Neural cell (in vitro differentiated cells): ENCODE results near the gene SERINC2. TPM values are rescaled to one million over a fixed set of nuclear protein-coding genes. Genes with fewer than 3 reads are reported as not detected.
A peak's percentile ranks its signal among the peaks of the same experiment; 100 is the strongest.

Experiments
- H2AFZ ChIP-seq: fragments of 200-600, 300-800 bp; sonication (generic), shearing (Covaris generic); 2 replicates; pipeline ENCODE4 v1.6.0; 2014; ENCODE audit warnings: low read depth, mild to moderate bottlenecking, antibody characterized with exemption, low read length, moderate library complexity
- H3F3A ChIP-seq: fragments of 200-600 bp; shearing (Covaris generic); 2 replicates; pipeline ENCODE4 v1.6.1; 2016; ENCODE audit warnings: mild to moderate bottlenecking, moderate library complexity, mixed read lengths, antibody characterized with exemption, low read length; ENCODE audit not compliant: insufficient read depth, poor library complexity, severe bottlenecking
- H3K27ac ChIP-seq: fragments of 200-600, 300-800 bp; sonication (generic), shearing (Covaris generic); 2 replicates; pipeline ENCODE4 v1.5.1; 2014; ENCODE audit warnings: mild to moderate bottlenecking, low read length, moderate library complexity
- H3K27me3 ChIP-seq: fragments of 300-800, 200-600 bp; sonication (generic), shearing (Covaris generic); 2 replicates; pipeline ENCODE4 v1.6.0; 2014; ENCODE audit warnings: mild to moderate bottlenecking, low read depth, low read length, moderate library complexity; ENCODE audit not compliant: insufficient read depth
- H3K36me3 ChIP-seq: fragments of 300-800, 200-600 bp; sonication (generic), shearing (Covaris generic); 2 replicates; pipeline ENCODE4 v1.5.1; 2014; ENCODE audit warnings: mild to moderate bottlenecking, antibody characterized with exemption, low read length, moderate library complexity; ENCODE audit not compliant: insufficient read depth
- H3K4me2 ChIP-seq: fragments of 300-800, 200-600 bp; sonication (generic), shearing (Covaris generic); 2 replicates; pipeline ENCODE4 v1.6.0; 2014; ENCODE audit warnings: mild to moderate bottlenecking, low read length
- H3K4me3 ChIP-seq: fragments of 300-800, 200-600 bp; sonication (generic), shearing (Covaris generic); 2 replicates; pipeline ENCODE4 v1.5.1; 2014; ENCODE audit warnings: mild to moderate bottlenecking, low read length, moderate library complexity
- H3K79me2 ChIP-seq: fragments of 200-600 bp; shearing (Covaris generic); replicated peaks from 2 replicates; pipeline ENCODE4 v1.6.0; 2014; ENCODE audit warnings: mild to moderate bottlenecking, low read length, moderate library complexity; ENCODE audit not compliant: insufficient read depth
- H3K9ac ChIP-seq: fragments of 300-800, 200-600 bp; sonication (generic), shearing (Covaris generic); 2 replicates; pipeline ENCODE4 v1.6.1; 2016; ENCODE audit warnings: mild to moderate bottlenecking, low read length, mixed read lengths
- H3K9me2 ChIP-seq: fragments of 200-600 bp; shearing (Covaris generic); 2 replicates; pipeline ENCODE4 v1.6.1; 2016; ENCODE audit warnings: mild to moderate bottlenecking, low read length, mixed read lengths; ENCODE audit not compliant: insufficient read depth
- H3K9me3 ChIP-seq: fragments of 200-600, 300-800 bp; sonication (generic), shearing (Covaris generic); 2 replicates; pipeline ENCODE4 v1.6.1; 2016; ENCODE audit warnings: mild to moderate bottlenecking, mixed run types, low read length, moderate library complexity, mixed read lengths
- H4K20me1 ChIP-seq: fragments of 200-600 bp; shearing (Covaris generic); 2 replicates; pipeline ENCODE4 v1.6.1; 2016; ENCODE audit warnings: mild to moderate bottlenecking, mixed run types; ENCODE audit not compliant: insufficient read depth
- EP300 ChIP-seq: fragments of 450-650 bp; conservative IDR thresholded peaks from 2 replicates; pipeline ENCODE4 v1.6.1; 2014; ENCODE audit warnings: antibody characterized with exemption, mild to moderate bottlenecking, moderate library complexity; ENCODE audit not compliant: poor library complexity, severe bottlenecking
- EZH2 ChIP-seq: fragments of 200-600, 300-800 bp; shearing (Covaris generic), sonication (generic); IDR thresholded peaks from 2 replicates; pipeline ENCODE4 v1.6.1; 2014; ENCODE audit warnings: antibody characterized with exemption, low read length, borderline replicate concordance, mild to moderate bottlenecking; ENCODE audit not compliant: insufficient read depth, poor library complexity, severe bottlenecking
- MXI1 ChIP-seq: fragments of 450-650 bp; conservative IDR thresholded peaks from 2 replicates; pipeline ENCODE4 v1.6.1; 2014; ENCODE audit warnings: antibody characterized with exemption, mild to moderate bottlenecking; ENCODE audit not compliant: poor library complexity, severe bottlenecking
- POLR2AphosphoS5 ChIP-seq: IDR thresholded peaks from 2 replicates; pipeline ENCODE4 v1.6.1; 2012
- RAD21 ChIP-seq: fragments of 450-650 bp; conservative IDR thresholded peaks from 2 replicates; pipeline ENCODE4 v1.6.1; 2014; ENCODE audit warnings: antibody characterized with exemption, mild to moderate bottlenecking, moderate library complexity
- SMC3 ChIP-seq: fragments of 450-650 bp; conservative IDR thresholded peaks from 2 replicates; pipeline ENCODE4 v1.6.1; 2014; ENCODE audit warnings: antibody characterized with exemption, mild to moderate bottlenecking, moderate library complexity; ENCODE audit not compliant: poor library complexity
- TAF1 ChIP-seq: IDR thresholded peaks from 2 replicates; pipeline ENCODE4 v1.6.1; 2012; ENCODE audit warnings: low read depth
- polyA plus RNA-seq: library from polyadenylated mRNA; depleted of rRNA; stranded (reverse); fragments of >200 nt; gene quantifications from 2 replicates; pipeline ENCODE4 v1.2.3, GENCODE V29; 2014
- TF ChIP-seq, protein P1 (sequence below): fragments of 450-650 bp; IDR thresholded peaks from 2 replicates; pipeline ENCODE4 v1.5.1; 2014; ENCODE audit warnings: antibody characterized with exemption, mild to moderate bottlenecking, moderate library complexity; ENCODE audit not compliant: poor library complexity, severe bottlenecking
- TF ChIP-seq, protein P2 (sequence below): IDR thresholded peaks from 2 replicates; pipeline ENCODE4 v1.6.1; 2012; ENCODE audit warnings: borderline replicate concordance

Gene SERINC2
- polyA plus RNA-seq, 1 donor from 2014 or later: 8.6 TPM

DNA sequence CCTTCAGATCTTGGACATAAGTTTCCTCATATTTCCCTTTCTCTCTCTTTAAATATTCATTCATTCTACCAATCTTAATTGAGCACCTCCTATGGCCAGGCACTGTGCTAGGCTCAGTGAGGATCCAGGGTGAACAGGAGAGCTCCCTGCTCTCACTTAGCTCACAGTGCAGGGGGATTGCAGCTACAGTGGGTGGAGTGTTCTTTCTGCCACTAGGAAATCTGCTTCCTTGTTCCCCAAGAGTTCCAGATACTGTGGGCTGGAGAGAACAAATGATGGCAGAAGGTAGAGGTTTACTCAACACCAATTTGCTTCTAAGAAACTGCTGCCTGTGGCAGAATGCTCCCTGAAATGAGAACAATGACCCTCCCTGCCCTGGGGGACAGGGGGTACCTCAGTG, 35.0 kb upstream of the SERINC2 start:
- TF ChIP-seq POLR2AphosphoS5 (no peak), MXI1 (no peak), TAF1 (no peak), RAD21 (no peak), SMC3 (no peak), EZH2 (no peak), EP300 (no peak)
- TF ChIP-seq, protein P1, sequence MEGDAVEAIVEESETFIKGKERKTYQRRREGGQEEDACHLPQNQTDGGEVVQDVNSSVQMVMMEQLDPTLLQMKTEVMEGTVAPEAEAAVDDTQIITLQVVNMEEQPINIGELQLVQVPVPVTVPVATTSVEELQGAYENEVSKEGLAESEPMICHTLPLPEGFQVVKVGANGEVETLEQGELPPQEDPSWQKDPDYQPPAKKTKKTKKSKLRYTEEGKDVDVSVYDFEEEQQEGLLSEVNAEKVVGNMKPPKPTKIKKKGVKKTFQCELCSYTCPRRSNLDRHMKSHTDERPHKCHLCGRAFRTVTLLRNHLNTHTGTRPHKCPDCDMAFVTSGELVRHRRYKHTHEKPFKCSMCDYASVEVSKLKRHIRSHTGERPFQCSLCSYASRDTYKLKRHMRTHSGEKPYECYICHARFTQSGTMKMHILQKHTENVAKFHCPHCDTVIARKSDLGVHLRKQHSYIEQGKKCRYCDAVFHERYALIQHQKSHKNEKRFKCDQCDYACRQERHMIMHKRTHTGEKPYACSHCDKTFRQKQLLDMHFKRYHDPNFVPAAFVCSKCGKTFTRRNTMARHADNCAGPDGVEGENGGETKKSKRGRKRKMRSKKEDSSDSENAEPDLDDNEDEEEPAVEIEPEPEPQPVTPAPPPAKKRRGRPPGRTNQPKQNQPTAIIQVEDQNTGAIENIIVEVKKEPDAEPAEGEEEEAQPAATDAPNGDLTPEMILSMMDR: no peak
- TF ChIP-seq, protein P2, sequence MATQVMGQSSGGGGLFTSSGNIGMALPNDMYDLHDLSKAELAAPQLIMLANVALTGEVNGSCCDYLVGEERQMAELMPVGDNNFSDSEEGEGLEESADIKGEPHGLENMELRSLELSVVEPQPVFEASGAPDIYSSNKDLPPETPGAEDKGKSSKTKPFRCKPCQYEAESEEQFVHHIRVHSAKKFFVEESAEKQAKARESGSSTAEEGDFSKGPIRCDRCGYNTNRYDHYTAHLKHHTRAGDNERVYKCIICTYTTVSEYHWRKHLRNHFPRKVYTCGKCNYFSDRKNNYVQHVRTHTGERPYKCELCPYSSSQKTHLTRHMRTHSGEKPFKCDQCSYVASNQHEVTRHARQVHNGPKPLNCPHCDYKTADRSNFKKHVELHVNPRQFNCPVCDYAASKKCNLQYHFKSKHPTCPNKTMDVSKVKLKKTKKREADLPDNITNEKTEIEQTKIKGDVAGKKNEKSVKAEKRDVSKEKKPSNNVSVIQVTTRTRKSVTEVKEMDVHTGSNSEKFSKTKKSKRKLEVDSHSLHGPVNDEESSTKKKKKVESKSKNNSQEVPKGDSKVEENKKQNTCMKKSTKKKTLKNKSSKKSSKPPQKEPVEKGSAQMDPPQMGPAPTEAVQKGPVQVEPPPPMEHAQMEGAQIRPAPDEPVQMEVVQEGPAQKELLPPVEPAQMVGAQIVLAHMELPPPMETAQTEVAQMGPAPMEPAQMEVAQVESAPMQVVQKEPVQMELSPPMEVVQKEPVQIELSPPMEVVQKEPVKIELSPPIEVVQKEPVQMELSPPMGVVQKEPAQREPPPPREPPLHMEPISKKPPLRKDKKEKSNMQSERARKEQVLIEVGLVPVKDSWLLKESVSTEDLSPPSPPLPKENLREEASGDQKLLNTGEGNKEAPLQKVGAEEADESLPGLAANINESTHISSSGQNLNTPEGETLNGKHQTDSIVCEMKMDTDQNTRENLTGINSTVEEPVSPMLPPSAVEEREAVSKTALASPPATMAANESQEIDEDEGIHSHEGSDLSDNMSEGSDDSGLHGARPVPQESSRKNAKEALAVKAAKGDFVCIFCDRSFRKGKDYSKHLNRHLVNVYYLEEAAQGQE: no peak

DNA sequence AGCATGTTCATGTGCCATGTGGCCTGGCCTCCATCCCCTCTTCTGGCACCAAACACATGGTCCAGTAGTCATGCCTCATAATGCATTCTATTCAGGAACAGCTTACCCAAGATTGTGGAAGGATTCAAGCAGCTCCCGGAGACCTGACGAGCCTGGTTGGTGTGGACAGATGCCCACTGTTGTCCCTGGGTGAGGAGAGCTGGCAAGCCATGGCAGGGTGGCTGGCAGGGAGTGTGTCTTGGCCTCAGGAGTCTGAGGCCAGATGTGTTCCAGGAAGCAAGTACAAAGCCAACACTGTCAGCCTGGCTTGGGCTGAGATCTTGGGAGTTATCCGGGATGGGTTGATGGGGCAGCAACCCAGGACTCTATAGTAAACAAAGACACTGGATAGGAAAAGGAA, 32.8 kb upstream of the SERINC2 start:
- H3K9ac ChIP-seq: no peak overlapping the region
- H3F3A ChIP-seq: no peaks in the 10 kb centered on the region
- H4K20me1 ChIP-seq: no peaks in the 10 kb centered on the region
- H3K9me2 ChIP-seq: no peaks in the 10 kb centered on the region
- H3K4me2 ChIP-seq: no peak overlapping the region
- H3K36me3 ChIP-seq: no peaks in the 10 kb centered on the region
- H3K9me3 ChIP-seq: no peaks in the 10 kb centered on the region
- H3K4me3 ChIP-seq: no peak overlapping the region
- TF ChIP-seq, protein P2: no peak
- TF ChIP-seq EZH2: no peak
- no peak for TF ChIP-seq RAD21
- no peak for TF ChIP-seq POLR2AphosphoS5
- TF ChIP-seq EP300: no peak
- no peak for TF ChIP-seq MXI1
- TF ChIP-seq SMC3: no peak
- no peaks in the 10 kb centered on the region for H3K79me2 ChIP-seq
- H3K27me3 ChIP-seq: no peaks in the 10 kb centered on the region
- H3K27ac ChIP-seq: no peak overlapping the region
- H2AFZ ChIP-seq: no peak overlapping the region

More for the DNA sequence above, 35.0 kb upstream of the SERINC2 start:
- no peak overlapping the region for H3K4me3 ChIP-seq
- H3K27ac ChIP-seq: peak overlapping the region; percentile 83
- no peaks in the 10 kb centered on the region for H3K79me2 ChIP-seq
- H3K4me2 ChIP-seq: no peak overlapping the region
- H3F3A ChIP-seq: no peaks in the 10 kb centered on the region
- H3K9me3 ChIP-seq: no peaks in the 10 kb centered on the region
- H3K9ac ChIP-seq: no peak overlapping the region
- no peak overlapping the region for H2AFZ ChIP-seq
- H3K27me3 ChIP-seq: no peaks in the 10 kb centered on the region
- H4K20me1 ChIP-seq: no peaks in the 10 kb centered on the region
- no peaks in the 10 kb centered on the region for H3K36me3 ChIP-seq
- no peaks in the 10 kb centered on the region for H3K9me2 ChIP-seq
